ENCODE data around the gene KRT8. TPM values are rescaled to one million over a fixed set of nuclear protein-coding genes. Genes with fewer than 3 reads are reported as not detected.

Gene KRT8
- total RNA-seq, 1 donor from 2014 or later = 2,570 TPM

- Histone ChIP-seq H3K79me2 (ENCODE audit: insufficient read depth, low read length) (no peaks in the 10 kb centered on the region), H3K27ac (ENCODE audit: low read depth, low read length) (peak overlapping the region; percentile 62), H2AFZ (ENCODE audit: low read depth, low read length) (peak overlapping the region; percentile 43), H4K20me1 (ENCODE audit: insufficient read depth, low read length) (no peaks in the 10 kb centered on the region), H3K36me3 (ENCODE audit: insufficient read depth, low read length) (no peaks in the 10 kb centered on the region), H3K4me3 (ENCODE audit: insufficient read depth, low read depth, low read length) (no peak overlapping the region), H3K9me3 (ENCODE audit: insufficient read depth, low read depth, low read length) (no peaks in the 10 kb centered on the region), H3K27me3 (ENCODE audit: insufficient read depth, low read length) (no peaks in the 10 kb centered on the region), H3K4me2 (ENCODE audit: low read length) (peak overlapping the region; percentile 57), H3K4me1 (ENCODE audit: insufficient read depth, low read length) (peaks cover 42% of the 10 kb centered on the region), H3K9ac (ENCODE audit: low read length) (peak overlapping the region; percentile 91)
- Mint-ChIP-seq H3K36me3 (ENCODE audit: low read depth, unreplicated experiment) (no peaks in the 10 kb centered on the region), H3K4me3 (ENCODE audit: unreplicated experiment) (no peak overlapping the region), H3K4me1 (ENCODE audit: low read depth, unreplicated experiment) (peaks cover 38% of the 10 kb centered on the region), H3K27me3 (ENCODE audit: low read depth, unreplicated experiment) (peaks cover 4% of the 10 kb centered on the region), H3K27ac (ENCODE audit: unreplicated experiment) (peak overlapping the region; percentile 72), H3K9me3 (ENCODE audit: unreplicated experiment) (no peaks in the 10 kb centered on the region)
- TF ChIP-seq CTCF (IDR thresholded peaks at IDR 0.05; ENCODE audit: insufficient read depth, low read depth, low read length) (peak; percentile 62), EZH2 (IDR thresholded peaks at IDR 0.05; ENCODE audit: insufficient read depth, low read length) (no peak)
- no peak for DNase-seq (ENCODE audit: low read depth)
- no peak for FAIRE-seq
These were observed 34.2 kb downstream of the KRT8 start for GRCh38 chr12:52870361-52871290.

- Histone ChIP-seq H3K9ac (ENCODE audit: low read length) (no peak overlapping the region), H3K79me2 (ENCODE audit: insufficient read depth, low read length) (no peaks in the 10 kb centered on the region), H4K20me1 (ENCODE audit: insufficient read depth, low read length) (no peaks in the 10 kb centered on the region), H2AFZ (ENCODE audit: low read depth, low read length) (no peak overlapping the region), H3K27ac (ENCODE audit: low read depth, low read length) (no peak overlapping the region), H3K27me3 (ENCODE audit: insufficient read depth, low read length) (no peaks in the 10 kb centered on the region), H3K36me3 (ENCODE audit: insufficient read depth, low read length) (no peaks in the 10 kb centered on the region), H3K4me3 (ENCODE audit: insufficient read depth, low read depth, low read length) (no peak overlapping the region), H3K4me2 (ENCODE audit: low read length) (no peak overlapping the region), H3K4me1 (ENCODE audit: insufficient read depth, low read length) (peaks cover 23% of the 10 kb centered on the region), H3K9me3 (ENCODE audit: insufficient read depth, low read depth, low read length) (no peaks in the 10 kb centered on the region)
- Mint-ChIP-seq H3K27ac (ENCODE audit: unreplicated experiment) (no peak overlapping the region), H3K27me3 (ENCODE audit: low read depth, unreplicated experiment) (peaks cover 4% of the 10 kb centered on the region), H3K4me1 (ENCODE audit: low read depth, unreplicated experiment) (peaks cover 24% of the 10 kb centered on the region), H3K9me3 (ENCODE audit: unreplicated experiment) (no peaks in the 10 kb centered on the region), H3K4me3 (ENCODE audit: unreplicated experiment) (no peak overlapping the region), H3K36me3 (ENCODE audit: low read depth, unreplicated experiment) (no peaks in the 10 kb centered on the region)
- TF ChIP-seq EZH2 (IDR thresholded peaks at IDR 0.05; ENCODE audit: insufficient read depth, low read length) (no peak), CTCF (IDR thresholded peaks at IDR 0.05; ENCODE audit: insufficient read depth, low read depth, low read length) (no peak)
- no peak for DNase-seq (ENCODE audit: low read depth)
- no peak for FAIRE-seq
These were observed 37.2 kb downstream of the KRT8 start for GRCh38 chr12:52867642-52868041.

- no peaks in the 10 kb centered on the region for H3K79me2 ChIP-seq (ENCODE audit: insufficient read depth, low read length)
- no peak overlapping the region for H3K9ac ChIP-seq (ENCODE audit: low read length)
- H3K36me3 Mint-ChIP-seq (ENCODE audit: low read depth, unreplicated experiment) = no peaks in the 10 kb centered on the region
- DNase-seq (ENCODE audit: low read depth) (no peak), FAIRE-seq (no peak)
- no peak overlapping the region for H3K27ac Mint-ChIP-seq (ENCODE audit: unreplicated experiment)
- H2AFZ ChIP-seq (ENCODE audit: low read depth, low read length) = no peak overlapping the region
- no peak overlapping the region for H3K4me3 ChIP-seq (ENCODE audit: insufficient read depth, low read depth, low read length)
- no peak overlapping the region for H3K4me2 ChIP-seq (ENCODE audit: low read length)
- H4K20me1 ChIP-seq (ENCODE audit: insufficient read depth, low read length) = no peaks in the 10 kb centered on the region
- H3K36me3 ChIP-seq (ENCODE audit: insufficient read depth, low read length) = no peaks in the 10 kb centered on the region
- peaks cover 22% of the 10 kb centered on the region for H3K4me1 Mint-ChIP-seq (ENCODE audit: low read depth, unreplicated experiment)
- H3K27ac ChIP-seq (ENCODE audit: low read depth, low read length) = no peak overlapping the region
- no peak overlapping the region for H3K4me3 Mint-ChIP-seq (ENCODE audit: unreplicated experiment)
- H3K4me1 ChIP-seq (ENCODE audit: insufficient read depth, low read length) = peaks cover 21% of the 10 kb centered on the region
- H3K9me3 Mint-ChIP-seq (ENCODE audit: unreplicated experiment) = no peaks in the 10 kb centered on the region
- peaks cover 4% of the 10 kb centered on the region for H3K27me3 Mint-ChIP-seq (ENCODE audit: low read depth, unreplicated experiment)
- H3K27me3 ChIP-seq (ENCODE audit: insufficient read depth, low read length) = no peaks in the 10 kb centered on the region
- no peak for TF ChIP-seq EZH2 (IDR thresholded peaks at IDR 0.05; ENCODE audit: insufficient read depth, low read length)
- TF ChIP-seq CTCF (IDR thresholded peaks at IDR 0.05; ENCODE audit: insufficient read depth, low read depth, low read length) = no peak
- H3K9me3 ChIP-seq (ENCODE audit: insufficient read depth, low read depth, low read length) = no peaks in the 10 kb centered on the region
These were observed 37.7 kb downstream of the KRT8 start for GRCh38 chr12:52867152-52867551.
